Stimulated activated naive B cell treated with anti-CD40 and anti-IgM and Interleukin-4, amounts not matched to agents 10 μg/mL and 1 μg/mL and 100 μg/mL, for 72 hours (primary cell): ENCODE measurements around the gene UGT1A5.
"Not testable (repeated sequence)": the region's sequence is repeated elsewhere in the genome, so short reads cannot be mapped to it uniquely, and the experiment has no call there.

Source experiments
- ATAC-seq, 2 donors: fragments of 150-1000 bp; cut with Tn5 transposase; replicated peaks; 2 replicates each; pipeline ENCODE4 v1.10.0; 2021; ENCODE audit warnings: moderate library complexity in 1 of 2
- DNase-seq: peaks from one replicate; pipeline ENCODE4 v3.0.0; 2021
- H3K27ac Mint-ChIP-seq: one replicate; pipeline ENCODE4 v1.8.0; 2022; ENCODE audit warnings: mild to moderate bottlenecking, mixed read lengths
- H3K27me3 Mint-ChIP-seq, 2 donors: one replicate each; pipeline ENCODE4 v1.8.0; 2022; ENCODE audit warnings: mixed read lengths in 2 of 2
- H3K36me3 Mint-ChIP-seq, 2 donors: one replicate each; pipeline ENCODE4 v1.8.0; 2022; ENCODE audit warnings: mixed read lengths in 2 of 2, mild to moderate bottlenecking in 1 of 2
- H3K4me1 Mint-ChIP-seq, 2 donors: one replicate each; pipeline ENCODE4 v1.8.0; 2022; ENCODE audit warnings: mixed read lengths in 2 of 2, mild to moderate bottlenecking in 1 of 2
- H3K4me3 Mint-ChIP-seq, 2 donors: one replicate each; pipeline ENCODE4 v1.8.0; 2022; ENCODE audit warnings: mild to moderate bottlenecking in 2 of 2, mixed read lengths in 2 of 2, moderate library complexity in 1 of 2
- H3K9me3 Mint-ChIP-seq, 2 donors: one replicate each; pipeline ENCODE4 v1.8.0; 2022; ENCODE audit warnings: mixed read lengths in 2 of 2, mild to moderate bottlenecking in 1 of 2

UGT1A5 gene

GRCh38 chr2:233706720-233707119 lies 6.0 kb upstream of the UGT1A5 start:
- no peak for DNase-seq

DNA sequence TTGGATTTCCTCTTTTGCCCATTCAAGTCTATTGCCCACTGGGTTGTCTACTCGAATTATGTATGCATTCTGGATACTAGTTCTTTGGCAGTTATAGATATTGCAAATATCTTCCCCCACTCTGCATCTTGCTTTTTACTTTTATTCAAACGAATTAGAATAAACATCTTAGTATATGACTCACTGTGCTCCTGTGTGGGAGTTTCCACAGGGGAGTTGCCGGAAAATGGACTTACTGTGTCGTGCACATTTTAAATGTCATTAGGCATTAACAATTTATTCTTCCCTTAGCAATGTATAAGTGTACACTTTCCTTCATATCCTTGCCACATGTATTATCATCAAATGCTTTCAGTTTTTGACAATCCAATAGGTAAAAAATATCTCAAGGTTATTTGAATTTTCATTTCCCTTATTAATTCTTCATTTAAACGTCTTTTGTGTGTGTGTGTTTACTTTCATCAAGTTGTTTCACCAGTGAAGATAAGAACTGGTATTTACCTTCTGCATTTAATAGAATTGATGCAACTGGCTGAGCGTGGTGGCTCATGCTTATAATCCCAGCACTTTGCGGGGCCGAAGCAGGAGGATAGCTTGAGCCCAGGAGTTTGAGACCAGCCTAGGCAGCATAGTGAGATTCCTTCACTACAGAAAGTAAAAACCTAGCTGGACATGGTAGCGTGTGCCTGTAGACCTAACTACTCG lies 4.6 kb upstream of the UGT1A5 start:
- peaks cover 0 to 4% of the 10 kb centered on the region in 2 donors for H3K36me3 Mint-ChIP-seq
- ATAC-seq (no peak), DNase-seq (no peak)
- no peak overlapping the region for H3K27ac Mint-ChIP-seq
- peaks cover 7 to 9% of the 10 kb centered on the region in 2 donors for H3K4me1 Mint-ChIP-seq
- peaks cover 20 to 26% of the 10 kb centered on the region in 2 donors for H3K27me3 Mint-ChIP-seq
- H3K9me3 Mint-ChIP-seq = peaks cover 0 to 4% of the 10 kb centered on the region in 2 donors
- no peak overlapping the region for H3K4me3 Mint-ChIP-seq

More at GRCh38 chr2:233706720-233707119, 6.0 kb upstream of the UGT1A5 start:
- Mint-ChIP-seq H3K4me1 (peaks cover 7 to 8% of the 10 kb centered on the region in 2 donors), H3K9me3 (peaks cover 0 to 4% of the 10 kb centered on the region in 2 donors), H3K4me3 (no peak overlapping the region), H3K27me3 (peaks cover 21% of the 10 kb centered on the region in 2 donors), H3K27ac (no peak overlapping the region), H3K36me3 (peaks cover 0 to 4% of the 10 kb centered on the region in 2 donors)
- ATAC-seq = no peak

DNA sequence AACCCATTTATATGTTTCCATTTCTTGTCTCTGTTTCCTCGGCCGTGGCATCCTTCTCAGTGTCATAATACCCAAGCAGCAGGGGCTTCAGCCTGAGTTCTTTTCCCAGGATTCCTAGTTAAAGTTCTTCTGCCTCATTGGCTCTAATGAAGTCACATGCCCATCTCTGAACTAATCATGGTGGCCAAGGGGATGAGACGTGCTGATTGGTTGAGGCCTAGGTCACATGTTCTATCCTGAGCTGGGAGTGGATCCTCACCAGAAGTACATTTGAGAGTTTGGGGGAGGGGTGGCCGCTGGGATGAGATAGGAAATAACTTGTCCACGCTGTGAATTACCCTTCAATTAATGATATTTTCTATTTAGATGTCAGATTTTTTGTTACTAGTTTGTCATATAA lies 3.8 kb upstream of the UGT1A5 start:
- Mint-ChIP-seq H3K27me3 (peaks cover 20 to 27% of the 10 kb centered on the region in 2 donors), H3K4me3 (no peak overlapping the region), H3K9me3 (peaks cover 0 to 2% of the 10 kb centered on the region in 2 donors), H3K27ac (no peak overlapping the region), H3K36me3 (peaks cover 0 to 3% of the 10 kb centered on the region in 2 donors), H3K4me1 (peaks cover 7 to 9% of the 10 kb centered on the region in 2 donors)
- DNase-seq (no peak), ATAC-seq (no peak)

DNA sequence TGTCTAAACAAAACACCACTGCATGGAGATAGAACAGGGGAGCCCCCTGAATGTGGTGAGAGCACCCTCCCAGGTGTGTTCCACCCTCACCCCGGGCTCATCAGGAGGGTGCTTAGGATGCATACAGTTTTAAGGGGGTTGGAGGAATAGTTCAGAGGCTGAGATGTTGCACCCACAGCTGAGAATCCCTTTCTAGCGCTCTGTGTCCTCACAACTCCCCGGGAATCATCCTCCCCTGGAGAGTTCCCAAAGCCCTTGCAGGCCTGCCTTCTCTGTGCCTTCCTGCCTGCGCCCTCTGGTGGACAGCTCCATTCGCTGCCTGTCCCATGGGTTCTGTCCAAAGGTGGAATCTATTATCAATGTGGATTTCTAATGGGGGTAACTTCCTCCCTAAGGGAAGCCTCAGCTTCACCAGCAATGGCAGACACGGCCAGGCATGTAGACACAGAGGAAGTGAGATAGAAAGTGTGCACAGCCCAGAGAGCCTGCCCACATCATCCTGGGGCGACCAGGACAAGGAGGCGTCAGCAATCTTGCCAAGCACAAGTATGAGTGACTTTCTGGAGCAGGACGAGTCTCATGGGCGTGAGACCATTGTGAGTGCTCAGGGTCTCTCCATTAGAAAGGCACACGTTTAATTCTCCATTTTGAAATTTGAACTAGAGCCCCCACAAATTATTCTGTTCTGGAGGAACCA lies 1.2 kb upstream of the UGT1A5 start:
- Mint-ChIP-seq H3K4me3 (no peak overlapping the region), H3K27me3 (peaks cover 17 to 25% of the 10 kb centered on the region in 2 donors), H3K36me3 (no peaks in the 10 kb centered on the region), H3K4me1 (peaks cover 7 to 9% of the 10 kb centered on the region in 2 donors), H3K27ac (no peak overlapping the region), H3K9me3 (no peaks in the 10 kb centered on the region)
- peak; percentile 48 for DNase-seq
- peak; percentile 87 to 90 for ATAC-seq

DNA sequence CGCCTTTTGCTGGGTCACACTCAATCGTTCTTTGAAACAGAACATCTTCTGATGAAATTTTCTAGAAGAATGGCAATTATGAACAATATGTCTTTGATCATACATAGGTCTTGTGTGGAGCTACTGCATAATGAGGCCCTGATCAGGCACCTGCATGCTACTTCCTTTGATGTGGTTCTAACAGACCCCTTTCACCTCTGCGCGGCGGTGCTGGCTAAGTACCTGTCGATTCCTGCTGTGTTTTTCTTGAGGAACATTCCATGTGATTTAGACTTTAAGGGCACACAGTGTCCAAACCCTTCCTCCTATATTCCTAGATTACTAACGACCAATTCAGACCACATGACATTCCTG lies 532 bp downstream of the UGT1A5 start:
- Mint-ChIP-seq H3K27ac (no peak overlapping the region), H3K4me1 (peaks cover 7 to 9% of the 10 kb centered on the region in 2 donors), H3K36me3 (no peaks in the 10 kb centered on the region), H3K27me3 (peaks cover 18 to 30% of the 10 kb centered on the region in 2 donors), H3K9me3 (no peaks in the 10 kb centered on the region), H3K4me3 (no peak overlapping the region)
- no peak for DNase-seq
- no peak for ATAC-seq

- H3K27ac Mint-ChIP-seq = no peak overlapping the region
These were observed 1.4 kb downstream of the UGT1A5 start for GRCh38 chr2:233714121-233714520.

DNA sequence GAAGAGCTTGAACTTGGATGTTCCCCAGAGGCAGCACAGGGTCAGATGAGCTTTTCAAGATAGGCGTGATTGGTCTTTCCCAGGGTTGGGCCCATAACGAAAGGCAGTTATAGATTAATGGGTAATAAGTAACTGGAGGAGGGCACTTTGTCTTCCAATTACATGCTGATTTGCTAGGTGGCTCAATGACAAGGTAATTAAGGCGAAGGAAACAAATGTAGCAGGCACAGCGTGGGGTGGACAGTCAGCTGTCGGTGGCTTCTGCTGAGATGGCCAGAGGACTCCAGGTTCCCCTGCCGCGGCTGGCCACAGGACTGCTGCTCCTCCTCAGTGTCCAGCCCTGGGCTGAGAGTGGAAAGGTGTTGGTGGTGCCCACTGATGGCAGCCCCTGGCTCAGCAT lies 5.8 kb downstream of the UGT1A5 start, which contains the start of gene UGT1A4:
UGT1A4 (plus strand) TSS at position 185 of the 400 bp plus-strand sequence; CDS start at position 270, 85 bp downstream.
- no peak for DNase-seq
- H3K4me3 Mint-ChIP-seq = no peak within 1 kb of the TSS
- H3K36me3 Mint-ChIP-seq = no peaks in the 10 kb centered on the region
- no peak within 1 kb of the TSS for H3K27ac Mint-ChIP-seq
- H3K27me3 Mint-ChIP-seq = peaks cover 31 to 36% of the 10 kb centered on the region in 2 donors
- H3K9me3 Mint-ChIP-seq = no peaks in the 10 kb centered on the region
- ATAC-seq = no peak
- H3K4me1 Mint-ChIP-seq = no peaks in the 10 kb centered on the region

More at GRCh38 chr2:233714121-233714520, 1.4 kb downstream of the UGT1A5 start:
- ATAC-seq = no peak
- Mint-ChIP-seq H3K4me1 (peaks cover 7 to 9% of the 10 kb centered on the region in 2 donors), H3K4me3 (no peak overlapping the region), H3K9me3 (no peaks in the 10 kb centered on the region), H3K36me3 (no peaks in the 10 kb centered on the region), H3K27me3 (peaks cover 24 to 32% of the 10 kb centered on the region in 2 donors)
- DNase-seq = no peak

- ATAC-seq (no peak), DNase-seq (no peak)
- Mint-ChIP-seq H3K4me3 (no peak within 1 kb of the TSS), H3K9me3 (no peaks in the 10 kb centered on the region), H3K4me1 (peaks cover 0 to 5% of the 10 kb centered on the region in 2 donors), H3K27me3 (peaks cover 24 to 39% of the 10 kb centered on the region in 2 donors), H3K27ac (no peak within 1 kb of the TSS), H3K36me3 (no peaks in the 10 kb centered on the region)
These were observed 16.1 kb downstream of the UGT1A5 start, which contains the start of gene UGT1A3 for GRCh38 chr2:233728723-233729301. TSS of gene UGT1A3 (plus strand) at chr2:233729042. CDS start at chr2:233729127, 85 bp downstream.

DNA sequence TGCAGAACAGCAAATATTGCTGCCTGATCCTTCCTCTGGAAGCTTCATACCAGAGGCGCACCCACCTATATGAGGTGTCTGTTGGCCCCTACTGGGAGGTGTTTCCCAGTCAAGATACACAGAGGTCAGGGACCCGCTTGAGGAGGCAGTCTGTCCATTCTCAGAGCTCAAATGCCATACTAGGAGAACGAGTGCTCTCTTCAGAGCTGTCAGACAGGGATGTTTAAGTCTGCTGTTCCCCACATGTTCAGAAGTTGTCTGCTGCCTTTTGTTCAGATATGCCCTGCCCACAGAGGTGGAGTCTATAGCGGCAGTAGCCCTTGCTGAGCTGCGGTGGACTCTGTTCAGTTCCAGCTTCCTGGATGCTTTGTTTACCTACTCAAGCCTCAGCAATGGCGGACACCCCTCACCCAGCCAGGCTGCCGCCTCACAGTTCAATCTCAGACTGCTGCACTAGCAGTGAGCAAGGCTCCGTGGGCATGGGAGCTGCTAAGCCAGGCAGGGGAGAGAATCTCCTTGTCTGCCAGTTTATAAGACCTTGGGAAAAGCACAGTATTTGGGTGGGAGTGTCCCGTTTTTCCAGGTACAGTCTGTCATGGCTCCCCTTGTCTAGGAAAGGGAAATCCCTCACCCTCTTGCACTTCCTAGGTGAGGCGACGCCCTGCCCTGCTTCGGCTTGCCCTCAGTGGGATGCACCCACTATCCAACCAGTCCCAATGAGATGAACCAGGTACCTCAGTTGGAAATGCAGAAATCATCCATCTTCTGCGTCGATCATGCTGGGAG lies 24.4 kb downstream of the UGT1A5 start:
- ATAC-seq, DNase-seq, H3K9me3 Mint-ChIP-seq, H3K36me3 Mint-ChIP-seq, H3K4me1 Mint-ChIP-seq, H3K4me3 Mint-ChIP-seq, H3K27ac Mint-ChIP-seq: not testable (repeated sequence)
- H3K27me3 Mint-ChIP-seq = peaks cover 46 to 55% of the 10 kb centered on the region in 2 donors

DNA sequence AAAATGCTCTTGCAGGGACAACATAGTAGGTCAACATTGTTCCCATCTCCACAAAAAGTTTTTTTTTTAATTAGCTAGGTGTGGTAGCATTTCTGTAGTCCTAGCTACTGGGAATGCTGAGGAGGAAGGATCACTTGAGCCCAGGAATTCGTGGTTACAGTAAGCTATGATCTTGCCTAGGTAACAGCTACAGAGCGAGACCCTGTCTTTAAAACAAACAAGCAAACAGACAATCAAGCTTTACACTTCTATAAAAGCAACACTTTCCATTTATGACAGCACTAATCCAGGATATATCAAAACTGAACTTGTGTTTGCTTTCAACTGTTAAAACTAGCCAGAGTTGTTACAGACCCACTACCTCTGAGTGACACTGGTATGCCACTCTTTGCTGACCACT lies 28.2 kb downstream of the UGT1A5 start:
- H3K36me3 Mint-ChIP-seq = no peaks in the 10 kb centered on the region
- no peaks in the 10 kb centered on the region for H3K4me1 Mint-ChIP-seq
- H3K9me3 Mint-ChIP-seq = peaks cover 0 to 3% of the 10 kb centered on the region in 2 donors
- peaks cover 42 to 44% of the 10 kb centered on the region in 2 donors for H3K27me3 Mint-ChIP-seq
- DNase-seq = no peak
- no peak for ATAC-seq
- no peak overlapping the region for H3K4me3 Mint-ChIP-seq
- H3K27ac Mint-ChIP-seq = no peak overlapping the region

DNA sequence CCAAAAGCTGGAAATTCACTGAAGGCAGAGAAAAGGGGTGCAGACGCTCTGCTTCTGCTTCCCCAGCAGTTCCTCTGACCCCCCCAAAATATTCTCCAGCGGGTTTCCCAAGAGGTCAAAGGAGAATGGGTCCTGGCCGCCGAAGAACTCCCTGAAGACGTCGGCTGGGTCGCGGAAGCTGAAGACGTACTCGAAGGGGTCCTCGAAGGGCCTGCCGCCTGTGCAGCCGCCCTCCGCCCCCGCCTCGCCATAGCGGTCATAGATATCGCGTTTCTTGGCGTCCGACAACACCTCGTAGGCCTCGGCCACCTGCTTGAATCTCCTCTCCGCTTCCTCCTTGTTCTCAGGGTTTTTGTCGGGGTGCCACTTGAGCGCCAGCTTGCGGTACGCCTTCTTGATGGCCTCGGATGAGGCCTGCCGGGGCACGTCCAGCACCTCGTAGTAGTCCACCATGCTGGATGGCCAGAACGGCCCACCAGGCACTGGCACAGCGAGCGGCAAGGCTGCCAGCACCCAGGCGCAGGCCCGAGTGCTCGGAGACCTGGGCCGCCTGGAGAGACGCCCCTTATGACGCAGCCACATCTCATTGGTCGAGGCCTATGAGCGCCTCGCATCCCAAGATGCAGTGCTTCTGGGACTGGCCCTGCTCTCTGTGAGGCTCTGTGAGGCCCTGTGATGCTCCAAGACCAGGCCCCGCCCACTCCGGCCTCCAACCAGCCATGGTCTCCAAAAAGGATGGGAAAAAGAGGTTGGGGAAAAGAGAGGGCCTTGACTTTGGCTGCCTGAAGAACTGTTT lies 31.0 kb downstream of the UGT1A5 start:
- Mint-ChIP-seq H3K4me1 (no peaks in the 10 kb centered on the region), H3K9me3 (peaks cover 3% of the 10 kb centered on the region in 2 donors), H3K27me3 (peaks cover 45 to 46% of the 10 kb centered on the region in 2 donors), H3K27ac (no peak overlapping the region), H3K4me3 (no peak overlapping the region), H3K36me3 (no peaks in the 10 kb centered on the region)
- DNase-seq (no peak), ATAC-seq (no peak)

GRCh38 chr2:233745073-233745755 lies 32.5 kb downstream of the UGT1A5 start:
- DNase-seq = no peak
- H3K9me3 Mint-ChIP-seq = peaks cover 5 to 11% of the 10 kb centered on the region in 2 donors
- H3K4me1 Mint-ChIP-seq = no peaks in the 10 kb centered on the region
- no peak for ATAC-seq
- no peak overlapping the region for H3K27ac Mint-ChIP-seq
- H3K4me3 Mint-ChIP-seq = no peak overlapping the region
- H3K27me3 Mint-ChIP-seq = peaks cover 31 to 44% of the 10 kb centered on the region in 2 donors
- peaks cover 2 to 6% of the 10 kb centered on the region in 2 donors for H3K36me3 Mint-ChIP-seq

DNA sequence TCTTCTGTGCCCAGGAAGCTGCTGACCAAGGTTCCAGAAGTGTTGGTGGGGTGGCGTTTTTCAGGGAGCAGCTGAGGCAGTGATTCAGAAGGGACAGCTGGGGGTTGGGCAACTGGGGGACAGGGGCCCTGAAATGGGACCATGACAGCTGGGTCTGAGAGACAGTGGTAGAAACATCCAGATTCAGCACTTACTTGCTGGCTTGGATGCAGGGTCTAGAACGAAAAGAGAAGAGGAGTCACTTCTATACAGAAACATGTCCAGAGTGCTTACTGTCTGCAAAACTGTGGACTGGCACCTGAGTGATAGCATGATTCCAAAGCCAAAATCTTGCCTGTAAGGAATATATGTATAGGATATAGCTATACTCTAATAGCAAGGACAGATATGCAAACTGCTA lies 33.1 kb downstream of the UGT1A5 start:
- DNase-seq, H3K36me3 Mint-ChIP-seq, H3K4me1 Mint-ChIP-seq, H3K4me3 Mint-ChIP-seq, H3K27ac Mint-ChIP-seq, ATAC-seq: not testable (repeated sequence)
- H3K9me3 Mint-ChIP-seq = peaks cover 7 to 15% of the 10 kb centered on the region in 2 donors
- H3K27me3 Mint-ChIP-seq = peaks cover 29 to 40% of the 10 kb centered on the region in 2 donors
